Endometrial microvascular endothelial cells (primary cell): ENCODE data around the gene PLXNA4. TPM values are rescaled to one million over a fixed set of nuclear protein-coding genes. Genes with fewer than 3 reads are reported as not detected.

Source experiments
- in situ Hi-C: cut with HindIII; loops from 2 replicates; pipeline ENCODE4 v1.10.0; 2017; ENCODE audit warnings: low sequenced_read_pairs, low pct_unique_long_range_greater_than_20kb; ENCODE audit errors: inconsistent ontology term
- total RNA-seq: library from RNA; depleted of rRNA; stranded (reverse); fragments of >200 nt; gene quantifications from one replicate; pipeline ENCODE4 v1.2.3, GENCODE V29; 2015; ENCODE audit errors: inconsistent ontology term

The PLXNA4 gene
- total RNA-seq, 1 donor from 2014 or later, result 0.19 TPM

DNA sequence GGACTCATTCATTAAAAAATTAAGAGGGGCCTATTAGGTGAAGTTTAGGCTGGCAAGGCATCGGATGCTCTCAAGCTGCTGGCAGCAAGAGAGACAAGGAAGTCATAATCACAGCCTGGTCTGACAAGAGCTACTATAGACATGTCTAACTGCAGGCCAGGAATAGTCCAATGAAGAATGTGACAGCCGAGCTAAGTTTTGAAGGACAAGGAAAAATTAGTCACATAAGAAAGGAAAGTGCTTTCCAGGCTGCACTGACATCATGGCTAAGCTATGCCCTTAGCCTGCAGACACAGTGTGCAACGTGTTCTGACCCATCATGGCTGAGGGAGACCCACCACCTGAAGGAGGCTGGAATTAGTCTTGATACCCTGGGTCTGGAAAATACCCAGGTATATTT lies 281.1 kb downstream of the PLXNA4 start:
- in situ Hi-C loops, result no loop called here

DNA sequence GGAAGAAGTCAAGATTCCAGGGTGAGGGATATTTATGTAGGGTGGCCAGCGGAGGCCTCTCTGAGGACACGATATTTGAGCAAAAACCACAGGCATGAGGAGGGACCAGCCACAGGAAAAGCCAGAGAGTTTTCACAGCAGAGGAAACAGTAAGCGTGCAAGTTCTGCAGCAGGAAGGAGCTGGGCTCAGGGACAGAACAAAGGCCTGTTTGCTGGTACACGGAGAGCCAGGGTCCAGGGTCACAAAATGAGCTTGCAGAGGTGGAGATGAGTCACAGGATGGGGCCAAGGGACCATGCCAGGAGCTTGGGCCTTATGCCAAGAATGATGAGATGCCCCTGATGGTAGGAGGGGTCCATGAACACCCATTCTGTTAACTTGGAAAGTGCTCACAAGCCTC lies 283.5 kb downstream of the PLXNA4 start:
- in situ Hi-C loops, result no loop called here

DNA sequence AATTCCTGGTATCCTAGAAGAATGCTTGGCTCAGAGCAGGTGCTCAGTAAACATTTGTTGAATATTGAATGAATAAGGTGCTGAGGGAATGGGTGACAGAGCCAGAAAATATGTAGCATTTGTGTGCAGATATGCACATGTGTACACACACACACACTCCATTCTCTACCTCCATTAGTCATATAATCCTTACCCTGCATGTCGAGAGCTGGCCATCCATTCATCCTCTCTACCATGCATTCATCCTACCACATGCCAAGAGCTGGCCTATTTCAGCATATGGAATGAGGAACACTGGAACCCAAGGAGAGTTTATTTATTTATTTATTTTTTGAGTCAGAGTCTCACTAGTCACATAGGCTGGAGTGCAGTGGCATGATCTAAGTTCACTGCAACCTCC lies 284.8 kb downstream of the PLXNA4 start:
- in situ Hi-C loops, result no loop called here

DNA sequence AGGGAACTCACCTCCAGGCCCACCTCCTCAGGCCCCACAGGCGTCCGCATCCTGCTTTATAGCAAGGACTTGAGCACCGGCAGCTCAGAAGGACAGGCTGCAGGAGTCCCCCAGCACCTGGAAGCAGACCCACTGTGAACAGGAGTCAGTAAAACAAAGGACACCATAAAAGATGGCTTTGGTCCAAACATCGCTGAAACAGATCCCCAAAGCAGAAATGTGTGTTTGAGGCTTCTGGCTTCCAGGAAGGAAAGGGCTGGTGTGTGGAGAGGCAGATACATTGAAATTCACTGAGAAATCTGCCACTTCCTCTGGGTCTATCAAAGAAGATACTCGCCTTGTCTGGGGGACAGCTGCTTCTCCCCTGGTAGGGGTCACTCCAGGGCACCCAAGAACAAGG lies 286.2 kb downstream of the PLXNA4 start:
- in situ Hi-C loops, result no loop called here

DNA sequence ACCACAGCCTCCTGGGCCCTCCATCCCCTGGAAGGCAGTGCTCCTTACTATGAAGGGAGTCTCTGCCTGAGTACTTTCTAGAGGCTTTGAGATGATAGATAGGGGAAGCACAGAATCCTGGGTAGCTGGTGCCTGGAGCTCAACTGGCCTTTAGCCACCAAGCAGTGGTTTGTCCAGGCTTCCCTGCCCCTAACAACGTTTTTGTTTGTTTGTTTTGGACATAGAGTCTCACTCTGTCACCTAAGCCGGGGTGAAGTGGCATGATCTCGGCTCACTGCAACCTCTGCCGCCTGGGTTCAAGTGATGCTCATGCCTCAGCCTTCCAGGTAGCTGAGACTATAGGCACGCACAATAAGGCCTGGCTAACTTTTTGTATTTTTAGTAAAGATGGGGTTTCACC lies 289.4 kb downstream of the PLXNA4 start:
- in situ Hi-C loops, result no loop called here

DNA sequence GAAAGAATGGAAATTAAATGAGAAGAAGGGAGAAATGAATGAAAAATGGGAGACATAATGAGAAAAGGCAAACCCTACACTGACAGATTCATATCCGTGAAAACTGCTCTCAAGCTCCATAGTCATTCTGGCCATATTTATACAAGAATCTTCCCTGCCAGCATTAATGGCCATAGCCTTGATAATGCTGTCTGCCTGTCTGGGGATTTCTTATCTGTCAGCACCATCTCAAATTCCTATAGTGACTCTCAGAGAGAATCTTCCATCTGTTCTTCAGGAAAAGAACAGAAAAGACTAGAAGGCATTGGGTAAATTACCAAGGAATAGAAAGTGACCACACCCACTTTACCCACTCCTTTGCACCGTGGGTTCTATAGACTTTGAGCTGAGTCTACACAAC lies 295.9 kb downstream of the PLXNA4 start:
- in situ Hi-C loops, result no loop called here

DNA sequence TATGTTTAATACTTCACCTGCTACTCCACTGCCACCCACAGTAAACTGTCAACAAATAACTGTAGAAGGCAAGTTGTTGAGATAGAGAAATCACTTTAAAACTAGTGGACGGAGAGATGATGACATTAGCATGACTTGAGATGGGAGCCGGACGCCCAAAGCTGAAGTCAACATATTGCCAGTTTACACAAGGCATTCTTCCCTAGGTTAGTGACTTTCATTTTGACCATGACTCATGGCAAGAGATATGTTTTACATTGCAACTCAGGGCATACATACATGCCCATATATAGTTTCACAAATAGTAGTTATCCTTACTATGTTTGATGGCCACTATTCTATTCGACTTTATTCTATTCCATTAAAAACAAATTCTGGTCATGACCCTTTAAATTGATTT lies 296.6 kb downstream of the PLXNA4 start:
- in situ Hi-C loops, result no loop called here

DNA sequence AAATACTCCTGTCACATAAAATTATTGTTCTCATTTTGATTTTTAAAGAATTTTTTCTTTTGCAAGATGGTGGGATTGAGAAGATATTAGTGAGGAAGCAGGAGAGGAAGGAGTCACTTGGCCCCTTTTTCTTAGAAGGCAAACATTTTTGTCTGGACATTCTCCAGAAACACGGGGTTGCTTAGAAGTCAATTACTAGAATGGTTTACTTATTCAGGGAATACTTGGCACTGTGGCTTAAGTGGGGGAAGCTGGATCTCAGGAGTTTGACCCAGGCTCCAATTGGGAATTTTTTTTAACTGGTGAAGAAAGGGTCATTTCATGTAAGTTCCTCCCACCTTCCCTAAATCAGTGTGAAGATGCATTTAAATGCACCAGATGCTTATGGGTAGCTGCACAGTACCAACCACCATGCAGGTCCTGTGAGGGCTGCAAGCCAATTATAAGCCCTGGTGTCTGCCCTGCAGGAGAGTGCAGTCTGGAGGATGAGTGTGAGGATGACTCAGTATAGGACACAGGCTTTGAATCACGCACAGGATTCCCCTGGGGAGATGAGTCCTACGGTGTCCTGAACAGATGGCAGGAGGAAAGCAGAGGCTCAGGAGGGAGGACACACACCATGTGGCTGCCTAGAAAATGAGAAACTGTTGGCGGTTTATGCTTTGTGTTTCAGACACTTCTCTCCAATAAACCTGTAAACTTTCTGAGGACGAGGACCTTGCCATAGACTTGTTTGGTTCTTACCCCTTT lies 299.1 kb downstream of the PLXNA4 start:
- in situ Hi-C loops, result no loop called here

DNA sequence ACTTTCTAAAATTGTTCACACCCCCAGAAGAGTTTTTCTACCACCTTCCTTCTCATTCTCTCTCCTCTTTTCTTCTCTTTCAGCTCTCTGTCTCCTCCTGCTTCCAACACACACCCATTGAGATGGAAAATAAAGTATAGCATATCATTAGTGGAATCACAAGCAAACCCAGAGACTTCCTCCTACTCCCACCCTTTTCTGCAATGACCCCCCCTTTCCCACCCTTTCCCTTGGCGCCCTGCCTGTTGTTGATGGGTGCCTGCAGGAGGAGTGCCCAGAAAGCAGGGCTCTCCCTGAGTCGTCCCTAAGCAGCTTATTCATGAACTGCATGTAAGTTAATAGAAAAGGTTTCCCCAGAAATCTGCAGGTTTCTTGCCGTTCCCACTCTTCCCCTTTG lies 300.0 kb downstream of the PLXNA4 start:
- in situ Hi-C loops, result no loop called here

DNA sequence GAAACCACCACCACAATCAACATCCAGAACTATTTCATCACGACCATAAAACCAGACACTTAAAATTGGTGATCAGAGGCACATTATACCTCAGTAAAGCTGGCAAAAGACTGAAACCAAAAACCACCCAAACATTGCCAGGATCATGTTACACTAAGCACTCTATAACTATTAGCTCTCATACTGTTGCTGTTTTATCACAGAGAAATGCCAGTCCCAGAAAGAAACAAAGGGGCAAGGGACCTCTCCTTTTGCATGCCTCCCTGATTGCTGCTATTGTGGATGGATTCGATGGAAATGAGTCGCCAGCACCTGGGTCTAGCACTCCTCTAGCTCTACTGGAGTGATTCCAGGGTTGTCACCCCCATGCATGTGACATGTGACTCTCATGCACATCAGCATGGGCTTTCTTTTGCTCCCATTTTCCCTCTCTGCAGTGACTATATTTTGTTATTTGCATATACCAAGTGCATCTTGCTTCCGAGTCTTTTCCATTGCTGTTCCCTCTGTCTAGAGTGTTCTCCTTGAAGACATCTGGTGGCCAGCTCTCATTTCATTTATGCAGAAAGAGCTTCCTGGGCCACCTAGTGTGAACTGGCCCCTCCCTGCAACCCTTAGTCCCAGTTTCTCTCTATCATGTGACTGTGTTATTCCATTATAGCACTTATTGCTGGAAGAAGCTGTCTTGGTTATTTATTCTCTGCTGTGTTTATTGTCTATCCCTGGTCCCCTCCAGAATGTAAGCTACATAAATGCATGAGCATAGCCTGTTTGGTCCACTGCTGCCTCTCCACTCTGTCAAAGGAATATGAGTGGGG lies 300.6 kb downstream of the PLXNA4 start:
- in situ Hi-C loops, result no loop called here

DNA sequence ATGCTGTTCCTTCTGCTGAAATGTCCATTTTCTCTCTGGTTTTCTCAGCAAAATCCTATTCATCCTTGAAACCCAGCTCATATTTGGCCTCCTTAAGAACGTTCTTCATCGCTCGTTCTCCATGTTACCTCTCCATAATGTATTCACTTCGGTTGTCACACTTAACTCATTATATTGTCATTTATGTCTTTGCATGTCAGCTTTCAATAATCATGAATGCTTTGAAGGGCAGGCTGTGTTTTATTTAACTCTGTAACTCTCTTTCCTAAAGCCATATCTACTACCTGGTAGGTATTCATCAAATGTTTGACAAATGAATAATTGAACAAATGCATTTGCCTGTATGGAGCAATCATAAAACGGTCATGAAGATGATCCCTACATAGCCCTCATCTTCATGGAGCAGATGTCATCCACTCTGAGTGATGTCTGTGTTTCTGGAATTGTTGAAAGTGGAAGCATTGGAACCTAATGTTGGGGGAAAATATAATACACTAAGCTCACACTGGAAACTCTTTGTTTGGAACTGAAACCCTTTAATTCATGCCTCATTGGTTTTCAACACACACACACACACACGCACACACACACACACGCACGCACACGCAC lies 303.4 kb downstream of the PLXNA4 start:
- in situ Hi-C loops, result no loop called here

DNA sequence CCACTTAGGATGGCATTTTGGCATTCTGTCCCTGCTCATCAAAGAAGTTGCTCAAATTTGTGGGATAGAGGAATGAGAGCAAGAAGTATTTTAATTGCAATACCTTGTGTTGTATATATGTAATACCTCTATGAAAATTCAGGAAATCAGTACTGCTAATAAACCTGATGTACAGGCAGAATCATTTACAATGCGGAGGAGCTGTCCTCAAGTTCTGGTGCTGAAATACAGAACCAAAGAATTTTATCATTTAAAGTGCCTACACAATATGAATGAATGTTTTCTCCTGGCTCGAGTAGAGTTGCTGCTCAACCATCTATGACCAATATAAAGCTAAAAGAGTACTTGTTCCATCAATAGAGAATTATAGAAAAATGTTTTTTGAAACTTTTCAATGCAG lies 305.8 kb downstream of the PLXNA4 start:
- in situ Hi-C loops, result no loop called here

DNA sequence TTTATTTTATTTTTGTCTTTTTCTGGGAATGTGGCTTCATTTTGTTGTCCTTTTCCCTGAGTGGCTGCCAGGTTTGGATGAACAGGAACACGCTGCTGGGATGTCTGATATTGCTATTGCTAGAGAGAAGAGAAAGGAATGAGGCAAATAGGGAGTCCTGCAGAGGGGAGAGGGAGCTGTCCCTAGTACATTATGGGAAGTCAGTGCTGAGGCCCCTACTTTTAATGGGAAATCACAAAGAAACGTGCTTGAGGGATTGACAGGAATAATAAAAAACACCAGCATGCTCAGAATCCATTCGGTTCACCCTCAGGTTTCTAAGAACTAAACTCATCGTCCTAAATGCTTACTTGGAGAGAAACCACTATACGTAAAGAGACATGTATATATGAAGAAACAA lies 306.6 kb downstream of the PLXNA4 start:
- in situ Hi-C loops, result no loop called here

DNA sequence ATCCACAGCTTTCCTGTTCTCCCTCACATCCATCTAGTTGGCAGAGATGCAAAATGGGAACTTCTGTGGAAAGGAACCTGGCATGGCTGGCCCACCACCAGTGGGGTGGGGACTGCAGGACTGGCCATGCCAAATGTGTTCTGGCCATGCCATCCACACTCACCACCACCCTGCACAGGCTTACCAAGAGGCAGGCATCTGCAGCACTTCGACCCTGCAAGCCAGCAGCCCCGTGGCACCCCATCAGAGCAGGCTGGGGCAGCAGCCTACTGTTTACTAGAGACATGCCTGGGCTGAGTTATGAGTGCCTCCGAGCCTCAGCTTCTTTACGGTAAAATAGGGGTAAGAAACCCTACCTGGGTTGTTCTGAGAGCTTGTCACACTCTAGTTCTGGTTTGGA lies 313.1 kb downstream of the PLXNA4 start:
- in situ Hi-C loops, result no loop called here

DNA sequence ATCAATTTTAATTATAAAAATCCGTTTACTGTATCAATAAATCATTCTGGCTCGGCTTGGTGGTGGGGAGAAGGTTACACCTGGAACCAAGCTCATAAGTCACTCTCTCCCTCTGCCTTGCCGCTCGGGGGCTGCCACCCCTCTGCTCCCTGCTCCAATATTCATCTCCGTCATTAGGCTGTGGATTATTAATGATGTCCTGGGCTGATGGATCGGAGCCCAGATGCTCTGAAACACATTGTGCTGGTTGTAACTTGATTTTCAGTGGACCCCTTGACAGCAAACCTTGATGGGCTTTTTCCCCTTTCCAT lies 314.2 kb downstream of the PLXNA4 start:
- in situ Hi-C loops, result no loop called here

DNA sequence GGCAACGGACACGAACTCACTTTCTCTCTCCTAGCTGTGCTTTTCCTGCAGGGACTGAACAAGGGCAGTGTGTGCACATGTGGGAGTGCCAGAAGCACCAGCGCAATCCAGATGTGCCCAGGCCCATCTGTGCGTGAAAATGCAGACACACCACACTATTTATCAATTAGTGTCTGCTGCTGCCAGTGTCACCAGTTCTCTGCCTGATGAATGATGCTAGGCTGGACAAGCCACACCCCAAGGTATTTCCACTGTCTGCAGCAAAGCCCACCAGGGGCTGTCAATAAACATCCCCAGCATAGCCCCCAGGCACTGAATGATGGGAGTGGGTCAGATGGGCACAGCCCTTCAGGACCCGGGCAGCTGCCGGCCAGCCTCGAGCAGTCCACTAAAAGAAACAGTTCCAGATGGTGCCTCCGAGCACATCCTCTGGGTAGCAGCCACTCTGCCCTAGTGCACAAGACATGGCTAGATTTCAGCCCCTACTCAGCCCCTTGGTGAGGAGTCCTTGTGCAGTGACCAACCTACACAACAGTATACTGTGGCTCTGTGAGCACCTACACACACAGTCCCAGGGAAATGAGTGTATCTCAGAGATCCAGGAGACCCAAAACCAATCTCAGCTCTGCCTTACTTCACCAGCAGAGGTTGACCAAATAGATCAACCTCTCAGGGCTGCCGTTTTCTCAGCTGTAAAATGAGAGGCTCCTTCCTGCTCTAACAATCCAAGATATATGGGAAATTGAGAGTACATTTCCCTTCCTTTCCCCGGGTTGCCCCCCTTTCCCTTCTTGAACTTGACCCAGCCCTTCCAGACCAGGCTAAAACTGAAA lies 314.7 kb downstream of the PLXNA4 start:
- in situ Hi-C loops, result no loop called here

DNA sequence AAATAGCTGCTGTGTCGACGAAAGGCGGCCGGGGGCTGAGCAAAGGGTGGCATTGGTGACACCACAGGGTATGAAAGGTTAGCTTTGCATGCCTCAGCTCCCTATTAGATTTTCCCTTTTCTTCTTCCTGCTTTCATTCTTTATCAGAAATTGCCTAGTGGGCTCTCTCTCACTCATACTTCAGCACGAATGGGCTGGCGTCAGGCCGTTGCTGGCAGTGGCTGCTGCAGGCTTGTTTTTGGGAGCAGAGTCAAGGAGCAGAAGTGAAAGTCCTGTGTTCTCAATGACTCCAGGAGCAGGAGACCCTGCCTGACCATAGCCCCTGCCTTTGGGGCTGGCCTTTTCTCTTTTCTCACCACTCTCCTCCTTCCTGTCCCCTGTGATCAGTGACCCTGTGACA lies 318.0 kb downstream of the PLXNA4 start:
- in situ Hi-C loops, result no loop called here

DNA sequence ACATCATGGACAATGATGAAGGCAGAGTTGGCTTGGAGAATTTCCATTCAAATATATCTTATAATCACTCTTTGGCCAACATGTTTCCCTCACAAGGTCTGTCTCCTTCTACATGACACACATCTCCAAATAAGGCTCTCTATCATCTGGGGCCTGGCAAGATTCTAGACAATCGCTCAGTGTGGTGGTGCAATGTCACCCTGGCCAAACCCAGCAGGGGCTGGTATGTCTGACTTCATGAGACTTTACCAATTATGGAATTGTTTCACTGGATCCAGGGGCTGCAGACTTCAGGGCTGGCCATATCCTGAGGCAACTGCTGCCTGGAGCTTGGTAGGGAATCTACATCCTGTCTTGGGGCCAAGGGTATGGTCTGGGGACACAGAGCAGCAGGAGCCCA lies 319.0 kb downstream of the PLXNA4 start:
- in situ Hi-C loops, result no loop called here

DNA sequence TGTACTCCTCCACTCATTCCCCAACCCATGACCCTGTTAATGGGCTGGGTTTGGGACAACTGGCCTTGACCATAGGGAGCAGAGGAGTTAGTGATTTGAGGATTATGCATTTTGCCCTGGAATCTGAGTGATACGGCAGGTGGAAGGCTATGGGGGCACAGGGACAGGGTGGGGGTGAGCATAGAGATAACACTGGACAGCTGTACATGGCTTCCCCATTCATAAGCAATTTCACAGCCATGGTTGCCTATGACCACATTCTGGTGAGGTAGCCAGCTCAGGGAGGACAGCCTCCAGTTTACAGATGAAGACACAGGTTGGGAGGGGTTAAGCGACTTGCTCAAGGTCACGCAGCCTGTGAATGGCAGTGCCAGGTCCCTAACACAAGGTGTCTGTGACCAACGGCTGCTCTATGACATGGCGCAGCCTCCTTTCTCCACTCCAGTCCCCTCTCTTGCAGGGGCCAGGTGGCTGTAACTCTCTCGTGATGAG lies 319.5 kb downstream of the PLXNA4 start:
- in situ Hi-C loops, result no loop called here
